Measurements from ENCODE around the gene RPUSD1. TPM values are rescaled to one million over a fixed set of nuclear protein-coding genes. Genes with fewer than 3 reads are reported as not detected.

RPUSD1 gene
- total and polyA plus RNA-seq, 12 donors = 5.8 to 23.3 (median 8.2) TPM

- no peak for TF ChIP-seq CTCF (IDR thresholded peaks at IDR 0.05)
- ATAC-seq = no peak
- Histone ChIP-seq H3K9me3 (no peaks in the 10 kb centered on the region), H3K4me1 (no peaks in the 10 kb centered on the region), H3K36me3 (no peaks in the 10 kb centered on the region), H3K4me3 (no peak overlapping the region), H3K27me3 (peaks cover 4 to 61% (median 31%) of the 10 kb centered on the region in 7 donors), H3K27ac (no peak overlapping the region)
- no peak for DNase-seq
- intact Hi-C loops (cut with DNase I) = no loop called here
- WGBS, 2 donors = 62% methylated on average over 36 of the region's 36 CpGs
These were observed 37.3 kb upstream of the RPUSD1 start for GRCh38 chr16:825341-826061.

GRCh38 chr16:824601-825000, 36.4 kb upstream of the RPUSD1 start:
- 87 to 89% methylated on average over 25 of the region's 25 CpGs for WGBS, 2 donors
- TF ChIP-seq CTCF (IDR thresholded peaks at IDR 0.05) = no peak
- Histone ChIP-seq H3K36me3 (no peaks in the 10 kb centered on the region), H3K9me3 (no peaks in the 10 kb centered on the region), H3K4me1 (no peaks in the 10 kb centered on the region), H3K27me3 (peaks cover 4 to 70% (median 35%) of the 10 kb centered on the region in 7 donors), H3K4me3 (no peak overlapping the region), H3K27ac (no peak overlapping the region)
- no peak for ATAC-seq
- intact Hi-C loops (cut with DNase I) = no loop called here
- no peak for DNase-seq

- ATAC-seq = no peak
- 81 to 84% methylated on average over 22 of the region's 22 CpGs for WGBS, 2 donors
These were observed 36.0 kb upstream of the RPUSD1 start for GRCh38 chr16:824194-824593.

GRCh38 chr16:822909-823297, 34.7 kb upstream of the RPUSD1 start:
- intact Hi-C loops (cut with DNase I) = no loop called here
- Histone ChIP-seq H3K4me3 (no peak overlapping the region), H3K36me3 (no peaks in the 10 kb centered on the region), H3K9me3 (no peaks in the 10 kb centered on the region), H3K4me1 (no peaks in the 10 kb centered on the region), H3K27me3 (peaks cover 4 to 79% (median 50%) of the 10 kb centered on the region in 7 donors), H3K27ac (no peak overlapping the region)
- TF ChIP-seq CTCF (IDR thresholded peaks at IDR 0.05) = no peak
- WGBS, 2 donors = 85 to 87% methylated on average over 9 of the region's 9 CpGs
- DNase-seq (no peak), ATAC-seq (no peak)

More at GRCh38 chr16:824194-824593, 36.0 kb upstream of the RPUSD1 start:
- H3K27ac ChIP-seq = no peak overlapping the region
- H3K27me3 ChIP-seq = peaks cover 4 to 74% (median 38%) of the 10 kb centered on the region in 7 donors
- no peak for TF ChIP-seq CTCF (IDR thresholded peaks at IDR 0.05)
- H3K4me1 ChIP-seq = no peaks in the 10 kb centered on the region
- H3K9me3 ChIP-seq = no peaks in the 10 kb centered on the region
- no peak for DNase-seq
- H3K36me3 ChIP-seq = no peaks in the 10 kb centered on the region
- intact Hi-C loops (cut with DNase I) = no loop called here
- H3K4me3 ChIP-seq = no peak overlapping the region

Measured in heart right ventricle (tissue), 16 donors.